GM19395 (cell line): ENCODE measurements around the gene SRMS.
"Not testable (repeated sequence)": the region's sequence is repeated elsewhere in the genome, so short reads cannot be mapped to it uniquely, and the experiment has no call there.

ENCODE experiments used
- ATAC-seq: cut with Tn5 transposase; IDR thresholded peaks from one replicate; pipeline ENCODE4 v1.9.1; 2021; ENCODE audit warnings: mild to moderate bottlenecking, moderate library complexity; ENCODE audit not compliant: unreplicated experiment

The SRMS gene

DNA sequence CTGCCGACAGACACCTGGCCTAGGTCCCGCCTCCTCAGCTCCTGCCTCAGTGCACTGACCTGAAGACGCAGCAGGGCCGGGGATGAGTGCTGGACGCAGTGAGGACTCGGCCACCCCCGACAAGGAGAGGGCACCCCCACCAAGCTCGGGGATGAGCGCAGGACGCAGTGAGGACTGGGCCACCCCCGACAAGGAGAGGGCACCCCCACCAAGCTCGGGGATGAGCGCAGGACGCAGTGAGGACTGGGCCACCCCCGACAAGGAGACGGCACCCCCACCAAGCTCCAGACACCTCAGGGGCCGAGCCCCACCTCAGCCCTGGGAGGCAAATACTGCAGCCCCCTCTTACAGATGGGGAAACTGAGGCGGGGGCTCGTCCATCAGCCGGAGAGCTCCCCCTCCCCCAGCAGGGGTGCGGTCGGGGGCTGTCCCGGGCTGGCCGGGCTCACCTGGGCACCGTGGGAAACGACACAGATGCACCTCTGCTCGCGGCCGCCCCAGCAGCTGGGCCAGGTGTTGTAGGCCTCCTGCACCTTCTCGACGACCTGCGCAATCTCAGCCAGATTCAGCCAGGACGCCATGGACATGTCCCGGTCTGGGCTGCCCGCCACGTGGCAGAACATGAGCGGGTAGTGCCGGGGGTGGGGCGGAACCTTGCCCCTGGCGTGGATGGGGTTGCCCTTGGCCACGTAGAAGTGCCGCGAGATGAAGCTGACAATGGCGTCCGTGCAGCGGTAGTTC lies 19.0 kb upstream of the SRMS start:
- ATAC-seq, result no peak

DNA sequence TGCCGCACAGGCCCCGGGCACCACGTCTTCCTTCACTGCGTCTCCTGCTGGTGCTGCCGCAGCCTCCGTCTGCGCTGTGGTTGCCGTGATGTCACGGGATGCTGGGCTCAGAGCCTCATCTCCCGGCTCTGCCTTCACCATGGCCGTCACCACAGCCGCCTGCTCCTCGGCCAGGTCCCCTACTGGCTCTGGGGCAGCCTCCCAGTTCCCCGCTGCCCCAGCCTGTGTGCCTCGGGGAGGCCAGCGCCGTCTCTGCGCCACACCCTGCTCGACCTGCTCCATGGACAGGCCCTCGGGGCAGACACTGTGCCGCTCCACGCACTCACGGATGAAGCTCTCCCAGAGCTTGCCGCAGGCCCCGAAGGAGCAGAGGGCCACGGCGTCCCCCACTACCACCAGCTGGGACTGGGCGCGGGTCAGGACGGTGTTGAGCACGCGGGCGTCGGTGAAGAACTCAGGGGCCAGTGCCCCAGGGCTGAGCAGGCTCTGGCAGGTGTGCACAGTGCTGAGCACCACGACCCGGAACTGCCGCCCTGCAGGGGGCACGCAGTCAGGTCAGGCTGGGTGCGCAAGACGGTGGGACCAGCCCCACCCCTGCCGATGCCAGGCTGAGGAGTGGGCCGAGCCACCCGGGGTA lies 18.3 kb upstream of the SRMS start:
- ATAC-seq, result no peak

DNA sequence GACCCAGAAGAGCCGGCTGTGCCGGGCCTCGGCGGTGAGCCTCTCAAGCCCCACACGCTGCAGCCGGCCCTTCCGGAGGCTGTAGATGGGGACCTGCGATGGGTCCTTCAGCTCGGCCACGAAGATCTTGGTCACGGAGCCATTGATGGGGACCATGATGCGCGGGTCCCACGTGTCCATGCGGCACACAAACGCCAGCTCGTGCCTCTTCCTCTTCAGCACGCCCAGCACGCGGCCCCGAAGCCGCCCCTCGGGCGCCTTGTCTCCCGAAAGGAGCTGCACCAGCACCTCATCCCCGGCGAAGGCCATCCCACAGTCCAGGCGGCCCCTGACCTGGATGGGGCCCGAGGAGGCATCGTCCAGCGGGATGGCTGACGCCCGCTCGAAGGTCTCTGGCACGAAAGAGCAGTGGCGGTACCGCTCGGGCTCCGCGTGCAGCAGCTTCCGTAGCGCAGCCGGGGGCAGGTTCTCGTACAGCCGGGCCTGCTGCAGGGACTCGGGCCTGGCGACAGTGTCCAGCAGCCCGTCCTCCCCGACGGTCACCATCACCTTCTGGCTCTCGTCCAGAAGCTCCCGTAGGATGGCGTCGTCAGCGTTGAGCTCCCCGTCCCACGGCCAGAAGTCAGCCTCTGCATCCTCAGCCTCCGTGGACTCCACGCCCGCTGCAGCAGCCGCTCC lies 17.6 kb upstream of the SRMS start:
- no peak for ATAC-seq

DNA sequence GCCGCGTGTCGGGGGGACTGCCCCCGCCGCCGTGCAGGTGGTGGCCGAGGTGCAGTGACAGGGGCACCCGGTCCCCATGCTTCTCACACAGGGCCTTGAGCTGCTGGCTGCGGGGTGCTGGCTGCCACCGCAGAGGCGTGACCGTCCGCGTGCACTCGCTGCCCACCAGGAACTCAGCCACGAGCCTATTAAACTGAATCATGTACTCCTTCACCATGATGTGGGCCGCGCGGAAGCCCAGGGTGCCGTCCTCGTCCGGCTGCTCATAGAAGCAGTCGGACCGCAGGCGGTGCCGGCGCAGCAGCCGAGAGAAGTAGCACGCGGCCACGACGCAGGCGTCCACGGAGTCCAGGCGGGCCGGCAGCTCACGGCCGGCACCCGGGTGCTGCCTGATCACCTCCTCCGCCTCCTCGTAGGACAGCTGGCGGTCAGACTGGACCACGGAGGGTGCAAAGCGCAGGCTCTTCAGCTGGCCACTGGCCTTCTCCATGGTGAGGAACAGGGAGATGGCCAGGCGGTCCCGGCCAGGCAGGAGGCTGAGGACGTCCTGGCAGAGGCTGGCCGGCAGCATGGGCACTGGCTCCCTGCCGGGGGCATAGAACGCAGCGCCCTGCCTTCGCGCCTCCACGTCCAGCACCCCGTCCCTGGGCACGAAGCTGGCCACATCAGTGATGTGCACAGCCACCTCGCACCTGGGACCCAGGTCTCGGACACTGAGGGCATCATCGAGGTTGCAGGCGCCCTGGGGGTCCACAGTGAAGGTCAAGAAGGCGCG lies 16.7 kb upstream of the SRMS start:
- ATAC-seq, result no peak

DNA sequence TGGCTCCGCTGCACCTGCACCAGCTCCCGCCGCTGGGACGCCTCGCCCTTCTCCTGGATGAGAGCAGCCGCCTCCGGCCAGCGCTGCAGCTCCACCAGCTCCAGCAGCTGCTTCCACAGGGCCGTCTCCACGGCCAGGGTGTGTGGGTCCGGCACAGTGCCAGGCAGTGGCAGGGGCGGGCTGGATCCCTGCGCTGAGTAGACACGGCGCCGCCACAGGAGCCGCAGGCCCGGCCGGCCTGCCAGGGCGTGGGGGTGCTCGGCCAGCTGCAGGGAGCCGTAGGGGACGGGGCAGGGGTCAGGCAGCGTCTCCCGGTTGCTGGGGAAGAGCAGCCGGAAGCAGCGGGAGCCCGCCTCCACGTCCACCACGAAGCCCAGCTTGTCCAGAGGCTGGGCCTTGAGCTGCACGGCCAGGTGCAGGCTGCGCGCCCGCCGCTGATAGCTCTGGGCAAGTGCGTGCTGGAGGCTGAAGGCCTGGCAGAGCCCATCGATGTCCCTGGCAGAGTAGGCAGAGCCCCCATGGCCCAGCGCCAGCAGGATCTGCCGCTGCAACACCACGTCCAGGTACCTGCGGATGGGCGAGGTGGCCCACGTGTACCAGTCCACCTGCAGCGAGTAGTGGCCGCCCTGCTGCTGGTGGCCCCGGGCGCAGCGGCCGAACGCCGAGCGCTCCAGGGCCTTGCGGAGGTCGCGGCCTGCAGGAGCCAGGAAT lies 15.8 kb upstream of the SRMS start:
- ATAC-seq, result no peak

DNA sequence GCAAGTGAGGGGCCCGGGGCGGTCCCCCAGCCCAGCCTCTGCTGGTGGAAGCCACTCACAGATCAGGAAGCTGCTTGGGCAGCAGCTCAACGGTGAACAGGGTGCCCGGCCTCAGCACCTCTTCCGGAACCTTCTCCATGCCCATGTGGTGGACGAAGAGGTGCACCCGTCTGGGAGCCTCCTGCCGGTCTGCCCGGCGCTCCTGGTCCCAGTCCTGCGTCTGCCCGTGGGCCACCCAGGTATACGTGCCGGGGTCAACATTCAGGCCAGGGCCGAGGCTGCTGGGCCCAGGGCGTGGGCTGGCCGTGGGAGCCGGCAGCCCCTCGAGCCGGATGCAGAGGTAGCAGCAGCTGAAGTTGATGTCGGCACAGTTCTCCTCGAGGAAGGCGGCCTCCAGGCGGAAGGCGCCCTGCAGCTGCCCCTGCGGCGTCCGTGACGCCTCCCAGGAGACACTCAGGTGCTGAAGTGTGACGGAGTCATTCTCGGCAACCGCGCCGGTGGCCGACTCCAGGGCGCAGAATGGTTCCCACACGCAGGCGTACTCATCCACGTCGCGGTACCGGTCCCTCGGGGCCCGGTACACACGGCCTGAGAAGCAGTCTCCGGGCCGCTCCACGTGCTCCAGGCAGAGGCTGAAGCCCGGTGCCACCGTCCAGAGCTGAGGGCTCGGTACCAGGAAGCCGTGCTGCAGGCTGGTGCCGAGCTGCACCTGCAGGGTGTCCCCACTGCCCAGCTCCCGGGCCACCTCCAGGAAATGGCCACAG lies 15.1 kb upstream of the SRMS start:
- ATAC-seq, result no peak

DNA sequence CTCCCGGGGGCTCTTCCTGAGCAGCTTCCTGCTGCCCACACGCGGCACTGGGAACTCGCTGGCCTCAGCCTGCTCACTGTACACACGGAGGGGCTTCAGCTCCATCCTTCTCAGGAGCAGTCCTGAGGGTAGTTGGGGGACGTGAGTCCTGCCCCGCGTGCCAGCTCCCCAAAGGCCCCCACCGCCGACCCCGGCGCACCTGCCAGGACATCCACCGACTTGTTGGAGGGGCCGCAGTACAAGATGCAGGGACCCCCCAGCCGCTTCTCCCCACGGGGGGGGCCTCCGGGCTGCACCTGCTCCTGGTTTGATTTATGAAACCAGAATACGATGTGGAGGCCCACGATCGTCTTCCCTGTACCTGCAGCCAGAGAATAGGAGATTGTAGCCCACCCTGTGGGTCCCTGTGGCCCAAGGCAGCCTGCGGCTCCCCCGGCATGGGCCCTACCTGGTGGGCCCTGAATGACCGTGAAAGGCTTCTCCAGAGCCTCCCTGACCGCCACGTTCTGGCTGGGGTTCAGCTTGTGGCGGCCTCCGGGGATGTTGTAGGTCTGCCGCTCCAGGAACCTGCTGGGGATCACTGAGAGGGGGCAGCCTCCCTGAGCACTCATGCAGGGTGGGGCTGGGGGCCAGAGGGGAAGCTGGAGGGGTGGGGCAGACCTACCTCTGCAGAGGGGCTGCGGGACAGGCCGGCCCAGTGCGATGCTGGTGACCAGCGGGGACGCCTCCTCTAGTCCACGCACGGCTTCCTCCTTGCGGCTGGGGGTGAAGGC lies 14.3 kb upstream of the SRMS start:
- ATAC-seq, result no peak

DNA sequence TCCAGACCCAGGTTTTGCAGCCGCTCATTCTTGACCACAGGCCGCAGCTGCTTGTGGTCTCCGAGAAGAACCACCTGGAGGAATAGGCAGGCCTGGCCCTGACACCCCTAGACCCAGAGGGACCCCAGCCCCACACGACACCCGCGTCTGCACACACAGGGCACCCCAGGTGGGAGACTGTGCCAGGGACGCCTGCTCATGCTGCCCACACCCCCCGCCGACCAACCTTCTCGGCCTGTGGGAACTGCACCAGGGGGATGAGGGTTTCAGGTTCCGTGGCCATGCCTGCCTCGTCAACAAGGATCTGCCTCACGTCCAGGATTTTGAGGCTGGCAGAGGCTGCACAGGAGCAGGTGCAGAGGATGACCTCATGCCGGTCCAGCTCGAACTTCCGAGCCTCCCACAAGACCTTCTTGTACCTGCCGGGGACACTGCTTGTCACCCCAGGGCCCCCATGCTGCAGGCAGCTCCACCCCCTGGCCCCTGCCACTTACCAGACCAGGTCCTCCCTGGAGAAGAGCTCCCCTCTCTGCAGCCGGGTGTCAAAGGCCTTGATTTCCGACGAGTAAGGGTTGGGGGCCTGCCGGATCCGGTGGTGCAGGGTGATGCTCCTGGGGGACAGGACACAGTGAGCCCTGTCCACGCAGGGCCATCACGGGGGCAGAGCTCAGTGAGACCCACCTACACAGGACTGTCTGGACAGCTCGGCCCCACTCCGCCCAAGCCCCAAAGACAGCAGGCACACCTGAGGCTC lies 13.5 kb upstream of the SRMS start:
- no peak for ATAC-seq

DNA sequence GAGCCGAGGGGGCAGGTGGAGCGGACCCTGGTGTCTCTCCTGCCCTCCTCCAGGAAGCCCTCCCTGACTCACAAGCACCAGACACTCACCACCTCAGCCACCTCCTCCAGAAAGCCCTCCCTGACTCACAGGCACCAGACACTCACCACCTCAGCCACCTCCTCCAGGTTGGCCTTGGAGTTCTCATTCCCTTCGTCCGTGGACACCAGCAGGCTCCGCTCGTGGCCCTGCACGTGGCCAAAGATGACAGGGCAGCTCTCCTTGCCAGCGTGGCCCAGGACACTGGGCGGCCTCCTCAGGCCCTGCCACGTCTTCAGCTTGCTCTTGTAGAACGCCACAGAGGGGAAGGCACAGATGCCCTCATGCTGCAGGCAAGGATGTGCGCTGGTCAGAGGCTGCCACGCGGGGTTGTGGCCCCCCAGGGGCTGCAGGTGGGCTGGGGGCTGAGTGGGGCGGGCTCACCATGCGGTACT lies 12.8 kb upstream of the SRMS start:
- no peak for ATAC-seq

DNA sequence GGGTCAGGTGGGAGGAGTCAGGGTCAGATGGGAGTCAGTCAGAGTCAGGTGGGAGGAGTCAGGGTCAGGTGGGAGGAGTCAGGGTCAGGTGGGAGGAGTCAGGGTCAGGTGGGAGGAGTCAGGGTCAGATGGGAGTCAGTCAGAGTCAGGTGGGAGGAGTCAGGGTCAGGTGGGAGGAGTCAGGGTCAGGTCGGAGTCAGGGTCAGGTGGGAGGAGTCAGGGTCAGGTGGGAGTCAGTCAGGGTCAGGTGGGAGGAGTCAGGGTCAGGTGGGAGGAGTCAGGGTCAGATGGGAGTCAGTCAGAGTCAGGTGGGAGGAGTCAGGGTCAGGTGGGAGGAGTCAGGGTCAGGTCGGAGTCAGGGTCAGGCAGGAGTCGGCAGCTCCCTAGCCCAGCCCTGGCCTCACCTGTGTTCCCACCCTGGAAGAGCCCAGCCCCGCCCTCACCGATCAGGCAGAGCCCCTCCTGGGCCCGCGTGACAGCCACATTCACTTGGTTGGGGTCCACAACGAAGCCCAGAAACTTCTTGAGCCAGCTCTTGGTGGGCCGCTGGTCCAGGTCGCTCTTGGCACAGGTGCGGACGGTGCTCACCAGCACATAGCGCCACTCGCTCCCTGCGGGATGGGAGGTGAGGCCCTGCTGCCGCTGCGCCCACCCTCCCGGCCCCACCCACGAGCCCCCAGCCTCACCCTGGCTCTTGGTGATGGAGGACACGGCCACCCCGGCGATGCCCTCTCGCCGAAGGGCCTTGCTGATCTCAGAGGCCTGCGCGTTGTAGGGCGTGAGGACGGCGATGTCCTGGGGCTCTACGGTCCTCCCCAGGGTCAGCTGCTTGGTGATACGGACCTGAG lies 12.2 kb upstream of the SRMS start:
- not testable (repeated sequence) for ATAC-seq

DNA sequence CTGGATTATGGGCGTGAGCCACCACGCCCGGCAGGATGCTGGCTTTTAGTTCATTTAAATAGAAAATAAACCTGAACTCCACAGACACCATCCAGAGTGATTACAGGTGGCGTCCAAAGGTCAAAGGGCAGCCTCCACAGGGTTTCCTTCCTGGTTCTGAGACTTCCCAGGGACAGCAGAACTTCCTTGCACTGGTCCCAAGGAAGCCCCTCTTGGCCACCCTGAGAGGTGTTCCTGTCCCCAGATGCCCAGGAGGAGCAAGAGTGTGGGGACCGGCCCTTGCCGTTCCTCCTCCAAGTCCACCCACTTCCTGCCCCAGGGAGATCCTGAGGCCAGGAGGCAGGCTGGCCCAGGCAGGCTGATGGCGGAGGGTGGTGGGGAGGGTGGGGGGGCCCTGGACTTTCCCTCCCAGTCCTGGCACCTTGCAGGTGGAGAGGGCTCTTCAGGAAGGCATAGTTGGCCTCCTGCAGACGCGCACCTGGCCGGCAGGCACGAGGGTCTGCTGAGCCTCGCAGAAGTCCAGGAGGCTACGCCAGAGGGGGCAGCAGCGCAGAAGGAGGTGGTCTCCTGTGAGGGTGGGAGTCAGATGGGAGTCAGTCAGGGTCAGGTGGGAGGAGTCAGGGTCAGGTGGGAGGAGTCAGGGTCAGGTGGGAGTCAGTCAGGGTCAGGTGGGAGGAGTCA lies 11.4 kb upstream of the SRMS start:
- ATAC-seq, result no peak

DNA sequence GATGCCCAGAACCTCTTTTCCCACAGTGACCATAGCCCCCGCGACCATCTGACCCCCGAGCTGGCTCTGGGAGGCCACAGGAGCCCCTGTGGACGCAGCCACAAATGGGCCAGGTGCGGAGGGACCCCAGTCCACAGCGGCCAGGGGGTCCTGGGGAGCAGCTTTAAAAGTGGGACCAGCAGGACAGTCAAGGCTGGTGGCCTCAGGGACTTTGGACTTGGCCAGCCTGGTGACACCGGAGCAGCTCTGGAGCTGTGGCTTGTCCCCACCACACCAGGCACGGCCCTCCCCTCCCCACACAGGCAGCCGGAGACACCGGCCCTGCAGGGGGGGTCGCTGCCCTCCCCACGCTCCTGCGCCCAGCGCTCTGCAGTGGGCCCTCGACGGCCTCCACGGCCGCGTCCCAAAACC lies 9.9 kb upstream of the SRMS start:
- ATAC-seq, result no peak

DNA sequence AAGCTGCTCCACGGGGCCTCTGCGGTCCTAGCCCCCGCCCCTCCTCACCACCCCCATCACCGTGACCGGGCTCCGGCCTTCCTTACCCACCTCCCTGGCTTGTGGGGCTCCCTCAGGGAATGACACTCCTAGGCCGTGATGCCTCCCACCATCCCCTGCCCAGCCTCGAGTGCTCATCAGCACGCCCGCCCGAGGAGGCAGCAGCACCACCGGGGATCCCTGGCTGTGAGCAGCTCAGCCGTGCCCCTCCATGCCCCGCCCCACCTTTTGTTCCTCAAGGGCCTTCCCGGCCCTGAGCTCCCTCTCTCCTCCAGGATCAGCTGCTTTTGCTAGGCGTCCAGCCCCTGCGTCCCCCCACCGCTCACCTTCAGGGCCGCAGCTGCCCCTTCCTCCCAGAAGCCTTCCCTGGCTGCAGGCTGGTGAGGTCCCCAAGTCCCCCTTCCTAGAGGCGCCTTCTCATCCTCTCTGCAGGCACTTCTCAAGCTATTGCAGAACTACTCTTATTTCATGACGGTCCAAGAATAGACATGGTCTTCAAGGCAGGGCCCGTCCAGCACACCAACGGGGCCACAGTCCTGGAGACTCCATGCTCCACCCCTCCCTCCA lies 9.4 kb upstream of the SRMS start:
- no peak for ATAC-seq

DNA sequence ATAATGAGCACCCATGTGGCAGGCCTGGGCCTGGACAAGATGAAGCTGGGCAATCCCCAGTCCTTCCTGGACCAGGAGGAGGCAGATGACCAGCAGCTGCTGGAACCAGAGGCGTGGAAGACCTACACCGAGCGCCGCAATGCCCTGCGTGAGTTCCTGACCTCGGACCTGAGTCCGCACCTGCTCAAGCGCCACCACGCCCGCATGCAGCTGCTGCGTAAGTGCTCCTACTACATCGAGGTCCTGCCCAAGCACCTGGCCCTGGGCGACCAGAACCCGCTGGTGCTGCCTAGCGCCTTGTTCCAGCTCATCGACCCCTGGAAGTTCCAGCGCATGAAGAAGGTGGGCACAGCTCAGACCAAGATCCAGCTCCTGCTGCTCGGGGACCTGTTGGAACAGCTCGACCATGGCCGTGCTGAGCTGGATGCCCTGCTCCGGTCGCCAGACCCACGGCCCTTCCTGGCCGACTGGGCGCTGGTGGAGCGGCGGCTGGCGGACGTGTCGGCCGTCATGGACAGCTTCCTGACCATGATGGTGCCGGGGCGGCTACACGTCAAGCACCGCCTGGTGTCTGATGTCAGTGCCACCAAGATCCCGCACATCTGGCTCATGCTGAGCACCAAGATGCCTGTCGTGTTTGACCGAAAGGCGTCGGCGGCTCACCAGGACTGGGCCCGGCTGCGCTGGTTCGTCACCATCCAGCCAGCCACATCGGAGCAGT lies 8.3 kb upstream of the SRMS start:
- ATAC-seq, result no peak

DNA sequence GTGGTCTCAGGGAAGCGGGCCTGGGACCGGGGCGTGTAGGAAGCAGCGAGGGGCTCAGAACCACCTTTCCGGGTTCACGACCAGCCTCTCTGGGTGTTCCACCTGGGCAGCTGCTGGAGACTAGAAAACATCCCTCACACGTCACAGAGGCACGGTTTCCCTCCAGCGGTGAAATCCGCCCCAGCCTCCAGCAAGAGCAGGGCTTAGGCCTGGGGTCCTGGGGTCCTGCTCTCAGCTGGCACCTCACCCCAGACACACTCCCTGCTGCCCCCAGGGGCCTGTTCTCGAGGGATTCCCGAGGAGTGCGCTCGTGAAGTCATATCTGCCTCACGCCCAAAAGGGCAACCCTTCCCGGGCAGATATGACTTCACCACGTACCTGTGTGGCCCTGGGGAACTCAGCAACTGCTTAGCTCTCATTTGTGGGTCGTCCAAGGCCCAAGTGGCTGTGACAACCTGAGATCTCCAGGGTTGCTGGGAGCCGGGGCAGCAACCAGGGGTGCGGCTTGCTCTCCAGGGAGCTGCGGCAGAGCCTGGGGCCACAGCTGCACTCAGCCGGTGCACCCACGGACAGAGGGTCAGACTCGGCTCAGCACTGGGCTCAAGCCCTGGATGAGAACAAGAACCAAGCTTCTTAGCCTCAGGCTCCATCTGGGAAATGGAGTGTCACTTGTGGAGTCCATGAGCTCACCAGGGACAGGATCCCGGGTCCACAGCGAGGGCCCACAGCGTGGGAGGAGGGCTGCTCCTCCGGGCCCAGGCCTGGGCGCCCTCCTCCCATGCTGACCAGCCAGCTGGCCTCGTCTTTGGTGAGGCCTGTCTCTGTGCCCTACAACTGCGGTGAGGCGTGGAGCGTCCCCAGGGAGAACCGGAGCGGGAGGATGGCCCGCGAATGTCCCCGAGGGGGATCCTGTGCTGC lies 7.1 kb upstream of the SRMS start:
- ATAC-seq, result no peak
